Measurements from ENCODE around the gene EDN2. TPM values are rescaled to one million over a fixed set of nuclear protein-coding genes. Genes with fewer than 3 reads are reported as not detected.

The EDN2 gene
- polyA plus RNA-seq (ENCODE audit: insufficient read length in 10 of 10): 1 to 10 TPM in 3 of 10 donors, under 1 TPM in 6, not detected in 1; 0.23 to 3.8 (median 0.66) TPM
- long read RNA-seq, donor 1: 0 reads
- long read RNA-seq, donor 2: 0 reads
- long read RNA-seq, donor 3: 0 reads
- long read RNA-seq, donor 4: 0 reads
- long read RNA-seq, donor 5: 0 reads
- long read RNA-seq, donor 6: 0 reads
- long read RNA-seq, donor 7: 0 reads
- long read RNA-seq, donor 8: 0 reads
- long read RNA-seq, donor 9: 0 reads

DNA sequence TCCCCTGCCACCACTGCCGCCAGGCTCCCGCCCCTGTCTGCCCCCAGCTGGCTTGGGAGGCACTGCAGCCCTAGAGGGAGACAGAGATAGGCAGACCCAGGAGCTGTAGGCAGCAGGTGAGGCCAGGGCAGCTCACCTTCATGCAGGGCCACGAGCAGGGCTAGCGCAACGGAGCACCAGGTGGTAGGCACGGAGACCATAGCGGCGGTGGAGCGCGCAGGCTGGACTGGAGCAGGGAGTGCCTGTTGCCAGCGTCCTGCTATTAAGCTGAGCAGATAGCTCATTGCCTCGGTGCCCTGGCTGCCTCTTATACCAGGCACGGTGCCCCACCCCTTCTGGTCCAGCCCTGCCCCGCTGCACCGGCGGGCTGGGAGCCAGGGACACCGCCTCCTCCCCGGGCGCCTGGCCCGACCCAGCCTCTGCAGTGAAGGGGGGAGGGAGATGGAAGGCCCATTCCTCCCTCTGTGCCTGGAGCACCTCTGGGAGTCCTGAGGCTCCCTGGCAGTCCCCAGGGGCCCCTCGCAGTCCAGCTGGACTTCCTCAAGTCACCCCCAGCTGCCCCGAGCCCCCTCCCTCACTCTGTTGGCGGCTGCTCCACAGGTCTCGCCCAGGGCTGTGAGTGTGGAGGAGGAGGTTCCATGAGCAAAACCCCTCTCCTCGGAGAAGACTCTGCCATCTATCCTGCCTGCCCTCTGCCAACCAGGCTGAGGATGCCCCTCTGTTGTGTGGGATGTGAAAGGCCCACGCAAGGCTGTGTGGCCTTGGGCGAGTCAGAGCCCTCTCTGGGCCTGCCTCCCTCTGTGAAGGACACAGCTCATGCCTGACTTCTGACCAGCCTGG lies at the start of gene EDN2:
Gene EDN2, minus strand, starts transcription at position 282 of the 840 bp plus-strand sequence. Its CDS starts 82 bp downstream, at position 200.
- no peak for DNase-seq

DNA sequence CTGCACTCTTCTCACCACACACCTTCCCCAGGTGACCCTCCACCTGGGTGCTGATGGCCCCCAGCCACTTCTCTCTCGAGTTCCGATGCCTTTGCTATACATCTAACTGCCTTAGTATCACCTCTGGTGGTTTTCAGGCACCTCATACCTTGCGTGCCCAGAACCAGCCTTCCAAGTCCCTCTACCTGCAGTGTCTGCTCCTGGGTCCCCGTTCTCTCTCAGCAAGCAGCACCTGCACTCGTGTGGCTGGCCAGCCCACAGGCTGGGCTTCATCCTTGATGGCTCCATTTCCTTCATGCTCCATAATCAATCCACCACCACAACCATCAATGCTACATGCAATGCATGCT lies 49.2 kb upstream of the EDN2 start:
- DNase-seq: no peak

DNA sequence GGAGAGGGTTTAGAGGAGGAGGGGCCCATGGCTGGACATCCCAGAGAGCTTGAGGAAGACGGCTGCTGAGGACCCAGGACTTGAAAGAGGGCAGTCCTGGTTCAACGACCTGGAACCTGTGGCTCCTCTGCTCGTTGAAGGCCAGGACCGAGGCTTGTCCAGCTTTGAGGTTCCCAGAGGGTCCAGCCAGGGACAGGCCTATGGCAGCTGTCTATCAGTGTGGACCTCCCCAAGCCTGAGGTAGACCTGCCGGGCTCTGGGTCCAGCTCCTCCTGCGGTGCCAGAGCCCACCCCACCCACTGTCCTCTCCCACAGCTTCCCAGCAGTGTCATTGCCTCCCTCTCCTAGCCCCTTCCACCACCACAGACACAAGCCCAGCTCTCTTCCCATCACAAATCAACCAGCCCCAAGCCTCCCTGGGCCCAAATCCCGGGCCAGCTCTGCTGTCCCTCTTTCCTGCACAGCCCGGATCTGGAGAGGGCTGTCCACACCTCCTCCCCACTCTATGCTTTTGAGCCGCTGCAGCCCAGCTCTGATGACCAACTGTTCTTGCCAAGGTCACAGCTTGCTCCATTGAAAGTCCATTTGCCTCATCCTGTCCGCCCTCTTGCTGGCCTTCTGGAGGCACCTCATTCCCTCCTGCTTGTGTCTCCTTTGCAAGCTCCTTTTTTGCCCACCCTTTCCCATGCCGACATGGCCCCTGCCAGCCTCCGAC lies 48.7 kb upstream of the EDN2 start:
- no peak for DNase-seq

DNA sequence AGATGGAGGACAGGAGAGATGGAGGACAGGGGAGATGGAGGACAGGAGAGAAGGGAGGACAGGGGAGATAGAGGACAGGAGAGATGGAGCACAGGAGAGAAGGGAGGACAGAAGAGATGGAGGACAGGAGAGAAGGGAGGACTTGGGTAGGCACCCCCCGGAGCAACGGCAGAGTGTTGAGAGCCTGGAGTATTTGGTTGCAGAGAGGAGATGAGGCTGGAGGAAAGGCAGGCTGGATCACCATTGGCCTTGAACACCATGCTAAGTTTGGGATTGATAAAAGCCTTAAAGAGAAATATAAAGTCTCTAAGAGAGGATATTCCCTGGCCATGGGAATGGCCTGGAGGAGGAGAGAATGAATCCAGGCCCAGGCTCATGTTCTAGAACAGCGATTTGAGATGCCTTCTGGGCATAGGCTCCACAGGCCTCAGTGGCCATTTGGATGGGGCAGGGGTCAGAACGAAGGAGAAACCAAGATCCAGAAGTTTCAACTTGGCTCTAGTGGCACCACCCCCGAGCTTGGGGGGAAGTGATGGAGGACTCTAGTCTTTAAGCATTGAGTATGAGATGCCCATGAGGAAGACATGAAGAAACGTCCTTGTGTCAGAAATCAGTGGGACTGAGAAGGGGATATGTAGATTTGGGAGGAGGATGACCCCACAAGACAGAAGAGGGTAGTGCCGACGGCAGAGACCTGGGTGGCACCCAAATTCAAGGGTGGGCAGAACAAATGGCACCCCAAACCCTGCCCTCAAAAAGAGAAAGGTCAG lies 47.9 kb upstream of the EDN2 start:
- no peak for DNase-seq

DNA sequence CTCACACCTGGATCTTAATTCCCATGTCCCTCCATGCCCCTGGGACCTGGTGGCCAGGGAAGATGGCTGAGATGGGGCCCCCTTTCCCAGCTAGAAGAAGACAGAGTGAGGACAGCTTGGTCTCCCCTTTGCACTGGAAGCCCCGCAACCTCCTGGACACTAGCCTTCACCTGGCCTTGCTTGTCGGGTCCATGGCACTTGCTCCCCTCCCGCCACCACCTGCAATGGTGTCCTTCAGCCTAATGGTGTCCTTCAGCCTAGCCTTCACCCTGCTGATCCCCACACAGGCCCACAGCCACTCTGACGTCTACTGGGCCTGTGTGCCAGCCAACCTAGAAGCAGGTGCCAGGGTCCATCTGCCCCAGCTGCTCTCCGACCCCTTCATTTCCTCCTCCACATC lies 45.9 kb upstream of the EDN2 start:
- no peak for DNase-seq

DNA sequence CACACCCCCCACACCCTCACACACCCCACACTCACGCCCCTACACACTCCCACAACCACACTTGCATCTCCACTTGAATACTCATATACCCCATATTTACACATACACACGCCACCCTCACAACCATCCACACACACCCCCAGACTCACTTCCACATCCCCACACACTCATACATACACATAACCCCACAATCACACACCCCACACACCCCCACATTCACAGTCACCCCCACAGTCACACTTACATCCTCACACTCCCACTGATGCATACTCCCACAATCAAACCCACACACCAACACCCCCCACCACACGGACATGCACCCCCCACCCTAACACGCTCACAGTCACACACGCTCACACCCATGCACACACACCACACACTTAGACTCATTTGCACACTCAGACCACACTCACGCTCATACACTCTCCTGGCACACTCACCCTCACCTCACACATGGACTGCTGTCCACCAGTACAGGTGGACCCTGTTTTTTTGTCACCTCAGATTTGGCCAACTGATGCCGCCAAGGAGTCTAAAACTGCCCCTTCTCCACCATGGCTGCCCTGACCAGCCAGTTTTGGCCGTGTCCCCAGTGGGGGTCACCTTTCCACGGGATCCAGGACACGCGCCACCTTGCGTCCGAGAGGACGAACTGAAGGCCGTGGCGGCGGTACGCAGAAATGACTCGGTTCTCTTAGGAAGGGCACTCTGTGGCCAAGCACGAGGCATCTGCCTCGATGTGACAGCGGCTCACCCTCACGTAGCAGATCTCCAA lies 45.3 kb upstream of the EDN2 start:
- DNase-seq: no peak

DNA sequence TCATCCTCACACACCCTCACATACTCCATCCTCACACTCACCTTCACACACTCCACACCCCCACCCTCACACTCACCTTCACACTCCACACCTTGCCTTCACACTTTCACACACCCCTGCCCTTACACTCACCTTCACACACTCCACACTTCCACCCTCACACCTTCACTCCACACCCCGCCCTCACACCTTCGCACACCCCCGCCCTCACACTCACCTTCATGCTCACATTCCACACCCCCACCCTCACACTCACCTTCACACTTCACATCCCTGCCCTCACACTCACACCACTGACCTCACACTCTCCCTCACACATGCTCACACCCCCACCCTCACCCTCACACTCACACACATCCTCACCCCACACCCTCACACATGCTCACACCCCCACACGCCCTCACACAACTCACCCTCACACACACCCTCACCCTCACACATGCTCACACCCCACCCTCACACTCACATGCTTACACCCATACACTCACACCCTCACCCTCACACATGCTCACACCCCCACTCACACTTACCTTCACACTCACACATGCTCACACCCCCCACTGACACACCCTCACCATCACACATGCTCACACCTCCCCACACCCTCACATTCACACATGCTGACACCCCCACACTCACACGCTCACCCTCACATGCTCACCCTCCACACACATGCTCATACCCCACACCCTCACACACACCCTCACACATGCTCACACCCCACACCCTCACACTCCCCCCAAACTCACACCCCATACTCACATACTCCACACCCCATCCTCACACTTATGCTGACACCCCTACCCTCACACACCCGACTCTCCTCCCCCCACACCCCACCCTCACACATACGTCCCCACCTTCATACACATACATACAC lies 44.5 kb upstream of the EDN2 start:
- DNase-seq: no peak

DNA sequence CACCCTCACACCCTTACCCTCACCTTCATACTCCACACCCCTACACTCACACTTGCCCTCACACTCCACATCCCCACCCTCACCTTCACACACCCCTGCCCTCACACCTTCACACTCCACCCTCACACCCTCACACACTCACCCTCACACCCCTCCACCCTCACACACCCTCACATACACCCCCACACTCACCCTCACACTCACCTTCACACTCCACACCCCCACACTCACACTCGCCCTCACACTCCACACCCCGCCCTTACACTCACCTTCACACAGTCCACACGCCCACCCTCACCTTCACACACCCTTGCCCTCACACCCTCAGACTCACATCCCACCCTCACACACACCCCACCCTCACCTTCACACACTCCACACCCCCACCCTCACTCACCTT lies 43.6 kb upstream of the EDN2 start:
- DNase-seq: no peak

DNA sequence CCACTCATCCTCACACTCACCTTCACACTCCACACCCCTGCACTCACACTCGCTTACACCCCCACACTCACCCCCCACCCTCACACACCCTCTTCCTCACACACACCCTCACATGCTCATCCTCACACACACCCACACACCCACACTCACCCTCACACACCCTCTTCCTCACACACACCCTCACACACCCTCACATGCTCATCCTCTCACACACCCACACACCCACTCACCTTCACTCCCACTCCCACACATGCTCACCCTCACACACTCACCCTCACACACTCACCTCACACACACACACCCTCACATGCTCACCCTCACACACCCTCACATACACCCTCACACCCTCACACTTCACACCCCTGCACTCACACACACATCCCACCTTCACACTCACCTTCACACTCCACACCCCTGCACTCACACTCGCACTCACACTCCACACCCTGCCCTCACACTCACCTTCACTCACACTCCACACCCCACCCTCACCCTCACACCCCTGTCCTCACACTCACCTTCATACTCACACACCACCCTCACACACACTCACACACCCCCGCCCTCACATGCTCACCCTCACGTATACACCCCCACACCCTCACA lies 42.6 kb upstream of the EDN2 start:
- DNase-seq: no peak

DNA sequence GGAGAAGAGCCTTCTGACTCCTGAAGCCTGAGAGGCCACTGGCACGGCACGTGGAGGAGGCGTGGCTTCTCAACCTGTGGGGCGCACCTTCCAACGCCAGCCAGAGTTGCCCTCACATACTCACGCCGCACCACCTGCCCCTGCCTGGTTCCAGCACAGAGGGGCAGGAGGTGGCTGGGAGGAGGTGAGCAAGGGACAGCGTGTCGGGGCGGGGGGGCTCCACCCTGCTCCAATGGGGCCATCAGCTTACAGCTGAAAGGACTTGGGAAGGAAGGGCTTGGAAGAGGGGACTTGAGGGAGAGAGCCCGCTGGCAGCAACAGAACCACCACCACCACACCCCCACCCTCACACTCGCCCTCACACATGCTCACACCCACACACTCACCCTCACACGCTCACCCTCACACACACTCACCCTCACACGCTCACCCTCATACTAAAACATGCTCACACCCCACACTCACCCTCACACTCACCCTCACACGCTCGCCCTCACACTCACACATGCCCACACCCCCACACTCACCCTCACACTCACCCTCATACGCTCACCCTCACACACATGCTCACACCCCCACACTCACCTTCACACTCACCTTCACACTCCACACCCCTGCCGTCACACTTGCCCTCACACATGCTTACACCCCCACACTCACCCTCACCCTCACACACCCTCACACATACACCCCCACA lies 41.6 kb upstream of the EDN2 start:
- DNase-seq: no peak

DNA sequence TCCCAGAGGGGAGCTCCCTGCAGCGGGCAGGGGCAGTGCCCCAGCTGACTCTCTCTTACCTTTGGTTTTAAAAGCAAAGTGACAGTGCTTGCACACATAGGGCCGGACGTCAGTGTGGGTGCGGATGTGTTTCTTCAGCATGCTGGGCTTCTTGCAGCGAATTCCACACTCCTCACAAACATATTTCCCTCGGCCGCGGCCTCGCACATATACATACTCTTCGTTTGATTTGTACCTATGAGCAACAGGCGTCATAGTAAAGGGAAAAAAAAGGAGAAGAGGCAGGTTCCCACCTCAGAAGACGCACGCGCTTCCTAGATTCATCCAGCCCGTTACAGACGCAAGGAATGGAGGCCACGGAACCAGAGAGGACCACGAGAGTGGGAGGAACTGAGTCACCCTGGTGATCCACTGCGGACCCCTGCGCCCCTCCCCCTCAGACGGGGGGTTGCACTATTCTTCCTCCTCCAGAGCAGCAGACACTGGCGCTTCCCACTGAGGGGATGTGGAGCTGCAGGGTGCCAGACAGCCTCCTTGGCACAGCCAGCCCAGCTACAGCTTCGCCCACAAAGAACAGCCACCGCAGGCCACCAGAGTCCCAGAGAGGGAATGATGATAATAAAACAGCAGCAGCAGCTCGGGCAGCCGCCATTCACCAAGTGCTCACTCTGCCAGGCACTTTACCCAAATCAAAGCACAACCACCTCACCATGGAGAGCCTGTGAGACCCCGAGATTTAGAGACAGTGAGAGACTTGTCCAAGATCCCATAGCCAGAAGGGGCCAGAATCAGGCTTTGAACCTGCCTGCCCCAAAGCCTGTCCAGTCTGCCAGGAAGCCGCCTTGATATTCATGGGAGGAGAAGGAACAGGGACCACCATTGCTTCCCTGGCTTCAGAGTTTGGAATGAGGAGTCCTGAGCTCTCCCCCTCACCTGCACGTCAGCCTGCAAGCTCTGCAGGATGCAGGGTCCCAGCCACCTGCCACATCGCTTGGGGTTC lies 40.5 kb upstream of the EDN2 start:
- DNase-seq: no peak

DNA sequence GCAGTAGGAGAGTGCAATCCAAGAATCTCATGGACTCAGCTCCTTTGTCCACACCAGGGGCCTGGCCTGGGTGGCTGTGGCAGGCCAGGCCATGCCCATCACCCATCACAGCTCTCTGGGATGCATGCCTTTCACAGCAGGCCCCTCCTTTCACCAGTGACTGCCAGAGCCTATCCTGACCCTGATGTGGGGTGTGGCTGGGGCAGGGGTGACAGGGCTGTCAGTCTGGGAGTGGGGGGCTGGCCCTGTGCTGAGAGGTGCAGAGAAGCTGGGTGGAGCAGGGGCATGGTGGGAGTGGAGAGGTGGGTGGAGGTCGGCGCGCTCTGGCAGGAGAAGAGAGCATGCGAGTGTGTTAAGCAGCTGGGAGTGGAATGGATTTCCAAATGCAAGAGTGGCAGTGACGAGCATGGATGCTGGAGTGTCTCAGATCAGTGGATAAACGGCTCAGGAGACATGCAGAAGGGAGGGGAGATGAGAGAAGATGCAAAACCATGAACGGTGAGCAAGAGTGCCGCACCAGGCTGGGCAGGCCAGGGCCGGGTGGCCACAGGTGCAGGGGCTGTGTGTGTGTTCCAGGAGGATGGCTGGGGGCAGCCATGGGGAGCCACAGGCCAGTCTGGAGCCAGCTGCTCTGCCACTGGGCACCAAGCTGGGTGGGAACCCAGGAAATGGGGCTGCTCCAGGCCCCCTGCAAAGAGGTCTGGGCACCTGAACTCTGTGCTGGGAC lies 39.6 kb upstream of the EDN2 start:
- no peak for DNase-seq

DNA sequence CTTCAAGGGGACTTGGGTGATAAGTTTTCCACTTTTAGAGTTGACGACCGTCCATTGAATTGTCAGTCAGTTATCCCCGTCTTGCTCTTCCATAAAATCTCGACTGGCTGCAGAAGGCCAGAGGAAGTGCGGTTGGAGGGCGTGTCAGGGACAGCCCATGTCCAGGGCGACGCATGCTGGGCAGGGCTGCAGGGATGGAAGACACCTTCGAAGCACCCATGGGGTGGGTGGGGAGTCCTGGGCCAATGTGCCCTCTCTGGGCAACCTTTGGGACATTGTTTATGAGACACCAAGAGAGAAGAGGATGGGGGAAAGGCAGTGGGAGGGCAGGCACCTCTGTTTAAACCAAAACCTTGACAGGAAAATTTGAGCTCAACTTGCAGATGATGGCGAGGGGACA lies 38.6 kb upstream of the EDN2 start:
- DNase-seq: no peak

DNA sequence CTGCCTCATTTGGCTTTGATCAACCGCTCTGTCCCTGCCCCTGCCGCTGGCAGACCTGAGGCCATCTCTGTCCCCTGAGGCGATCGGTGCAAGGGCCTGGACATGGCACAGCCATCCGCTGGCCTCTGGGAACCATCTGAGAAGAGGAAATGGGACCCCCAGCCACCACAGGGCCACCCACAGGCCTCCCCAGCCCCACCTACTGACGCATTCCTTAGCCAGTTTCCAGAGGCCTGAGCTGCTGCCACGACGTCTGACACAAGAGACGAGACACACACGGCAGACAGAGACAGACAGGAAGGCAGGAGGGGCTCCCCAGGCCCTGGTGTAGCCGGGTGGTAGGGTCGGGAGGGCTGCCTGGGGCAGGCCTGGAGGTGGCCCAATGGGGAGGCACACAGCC lies 37.3 kb upstream of the EDN2 start:
- DNase-seq: no peak

DNA sequence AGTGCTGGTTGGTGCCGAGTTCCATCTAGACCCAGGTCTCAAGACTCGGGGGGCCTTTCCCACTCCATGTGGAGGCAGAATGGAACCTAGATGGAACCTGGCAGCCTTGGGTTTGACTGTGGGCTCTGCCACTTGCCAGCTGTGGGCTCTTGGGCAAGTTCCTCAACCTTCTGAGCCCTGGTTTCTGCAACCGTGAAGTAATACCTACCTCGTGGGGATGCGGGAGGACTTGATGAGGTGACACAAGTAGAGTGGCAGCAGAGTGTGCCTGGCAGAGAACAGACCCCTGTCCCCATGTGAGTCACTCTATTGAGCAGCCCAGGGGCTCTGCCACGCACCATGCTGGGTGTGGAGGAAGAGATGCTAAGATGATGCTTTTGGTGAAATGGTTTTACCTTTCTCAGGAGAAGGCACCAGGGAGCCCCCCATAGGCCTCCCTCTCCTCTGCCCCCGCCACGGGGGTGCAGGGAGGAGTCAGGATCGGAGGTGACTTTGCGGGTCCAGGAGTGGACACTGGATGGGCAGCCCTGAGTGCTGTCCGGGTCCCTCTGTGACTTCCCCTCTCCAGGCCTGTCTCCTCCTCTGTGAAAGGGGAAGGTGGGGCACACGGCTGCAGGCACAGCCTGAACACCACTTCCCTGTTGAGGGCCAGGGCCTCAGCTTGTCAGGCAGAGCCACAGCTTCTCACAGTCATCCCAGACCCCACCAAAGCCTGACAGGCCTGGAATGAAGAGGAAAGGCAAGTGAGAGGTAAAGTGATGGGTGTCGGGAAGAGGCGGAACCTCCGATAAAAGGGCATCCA lies 36.7 kb upstream of the EDN2 start:
- DNase-seq: no peak

DNA sequence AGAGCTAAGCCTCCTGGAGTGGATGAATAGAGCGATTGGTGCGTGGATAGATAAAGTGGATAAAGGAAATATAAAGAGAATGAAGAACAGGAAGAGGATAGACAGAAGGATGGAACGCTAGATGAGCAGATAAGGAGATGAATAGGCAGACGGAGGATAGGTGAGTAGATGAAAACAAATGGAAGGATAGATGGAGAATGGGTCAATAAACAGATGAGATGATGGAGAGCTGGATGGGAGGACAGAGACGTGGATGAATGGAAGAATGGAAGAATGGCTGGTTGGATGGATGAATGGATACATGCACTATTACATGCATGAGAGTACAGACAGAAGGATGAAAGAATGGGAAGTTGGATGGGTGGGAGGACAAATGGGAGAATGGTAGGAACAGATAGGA lies 35.2 kb upstream of the EDN2 start:
- no peak for DNase-seq
